Activated T-cell treated with anti-CD3 and anti-CD28 coated beads for 48 hours (primary cell): Measurements from ENCODE around the gene DPM1.
A peak's percentile ranks its signal among the peaks of the same experiment; 100 is the strongest.

Experiments used
- DNase-seq: peaks from one replicate; pipeline ENCODE4 v3.0.0-alpha.2; 2020; ENCODE audit warnings: low read depth

DPM1 gene

DNA sequence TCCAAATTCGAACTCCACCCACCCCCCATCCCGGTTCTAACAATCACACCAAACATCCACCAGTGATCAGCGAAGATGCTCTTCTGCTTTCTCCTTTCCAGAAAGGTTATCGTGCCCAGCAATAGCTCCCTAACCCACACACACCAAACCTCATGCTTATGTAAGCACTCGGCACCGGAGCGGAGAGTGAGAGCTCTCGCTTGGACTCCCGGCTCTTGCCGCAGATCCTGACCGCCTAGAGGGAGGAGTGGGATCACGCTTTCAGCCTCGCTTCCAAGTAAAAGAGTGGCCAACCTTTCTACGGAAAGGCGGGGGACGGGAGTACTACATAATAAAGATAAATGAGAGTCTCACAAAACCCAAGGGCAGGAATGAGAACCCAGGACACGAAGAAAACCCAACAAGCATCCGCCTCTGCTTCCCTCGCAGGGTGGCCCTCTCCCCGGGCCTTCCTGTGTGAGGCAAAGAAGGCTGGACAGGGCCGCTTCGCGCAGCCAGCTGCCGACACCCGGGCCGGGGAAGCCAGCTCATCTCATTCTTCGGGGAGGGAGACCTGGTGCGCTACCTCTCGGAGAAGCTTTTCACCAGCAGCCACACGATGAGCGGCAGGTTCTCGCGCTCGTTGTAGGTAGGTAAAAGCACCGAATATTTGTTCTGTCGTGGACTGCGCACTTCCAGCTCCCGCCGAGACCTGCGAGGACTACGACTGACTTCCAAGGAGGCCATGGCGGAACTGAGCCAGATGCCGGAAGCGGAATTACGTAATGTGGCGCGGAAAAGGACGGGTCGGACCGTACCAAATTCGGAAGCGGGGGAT is at the start of gene DPM1:
Gene DPM1, minus strand, starts transcription at position 735 of the 817 bp plus-strand sequence. Its CDS starts 9 bp downstream, at position 726.
- peak; percentile 77 for DNase-seq

- DNase-seq = no peak
Measured at GRCh38 chr20:51005214-51005613, 46.9 kb upstream of the DPM1 start.

DNA sequence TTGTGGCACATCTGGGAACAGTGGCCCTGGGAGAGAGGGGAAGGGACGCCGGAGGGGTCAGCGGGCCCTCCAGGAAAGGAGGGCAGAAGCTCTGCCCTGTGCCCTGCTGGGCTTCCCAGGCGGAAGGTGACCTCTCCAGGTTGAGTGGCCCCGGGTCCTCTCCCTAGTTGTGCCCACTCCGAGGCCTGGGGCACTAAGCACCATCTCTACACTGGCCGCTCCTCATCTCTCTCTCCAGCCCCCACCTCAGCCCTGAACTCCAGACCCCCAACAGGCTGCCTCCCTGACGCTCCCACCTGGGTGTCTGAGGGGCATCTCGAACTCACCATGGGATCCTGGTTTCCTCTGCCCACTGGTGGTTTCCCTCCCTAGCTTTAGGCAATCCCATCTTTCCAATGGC is 46.4 kb upstream of the DPM1 start:
- no peak for DNase-seq

- no peak for DNase-seq
Measured at GRCh38 chr20:51004305-51004727, 46.0 kb upstream of the DPM1 start.

DNA sequence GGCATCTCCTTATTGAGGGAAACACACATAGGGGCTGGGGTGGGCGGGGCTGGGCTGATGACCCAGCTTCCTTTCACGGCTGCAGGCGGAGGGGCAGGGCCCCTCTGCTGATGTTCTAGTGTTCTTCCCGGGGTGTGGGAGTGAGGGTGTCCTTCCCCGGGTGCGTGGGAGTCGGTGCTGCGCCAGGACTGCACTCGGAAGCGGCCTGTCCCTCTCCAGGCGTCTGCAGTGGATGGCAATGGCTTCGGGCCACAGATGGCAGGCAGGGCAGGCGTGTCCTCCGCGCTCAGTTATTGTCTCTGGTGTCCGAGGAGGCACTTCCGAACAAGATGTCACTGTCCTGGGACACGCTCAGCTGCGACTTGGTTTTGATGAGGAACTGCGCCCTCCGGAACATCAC is 45.4 kb upstream of the DPM1 start:
- no peak for DNase-seq

DNA sequence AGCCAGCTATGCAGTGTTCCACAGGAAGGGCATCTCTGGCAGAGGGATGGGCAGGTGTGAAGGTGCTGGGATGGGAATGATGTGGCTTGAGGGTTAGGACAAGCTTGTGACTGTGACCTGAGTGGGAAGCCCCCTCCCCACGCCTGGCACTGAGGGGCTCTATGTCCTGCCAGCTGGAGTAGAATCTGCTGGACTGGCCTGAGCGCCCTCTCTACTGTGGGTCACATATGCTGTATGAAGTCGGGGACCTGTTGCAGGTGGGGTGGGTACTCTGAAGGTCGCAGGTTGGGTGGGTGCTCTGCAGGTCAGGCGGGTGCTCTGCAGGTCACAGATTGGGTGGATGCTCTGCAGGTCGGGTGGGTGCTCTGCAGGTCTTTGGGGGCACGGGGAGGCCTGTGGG is 44.3 kb upstream of the DPM1 start:
- no peak for DNase-seq

- no peak for DNase-seq
Measured at GRCh38 chr20:51001430-51002265, 43.3 kb upstream of the DPM1 start.

- no peak for DNase-seq
Measured at GRCh38 chr20:50999355-50999754, 41.0 kb upstream of the DPM1 start.

GRCh38 chr20:50996901-50997865 is 38.9 kb upstream of the DPM1 start:
- DNase-seq = no peak

DNA sequence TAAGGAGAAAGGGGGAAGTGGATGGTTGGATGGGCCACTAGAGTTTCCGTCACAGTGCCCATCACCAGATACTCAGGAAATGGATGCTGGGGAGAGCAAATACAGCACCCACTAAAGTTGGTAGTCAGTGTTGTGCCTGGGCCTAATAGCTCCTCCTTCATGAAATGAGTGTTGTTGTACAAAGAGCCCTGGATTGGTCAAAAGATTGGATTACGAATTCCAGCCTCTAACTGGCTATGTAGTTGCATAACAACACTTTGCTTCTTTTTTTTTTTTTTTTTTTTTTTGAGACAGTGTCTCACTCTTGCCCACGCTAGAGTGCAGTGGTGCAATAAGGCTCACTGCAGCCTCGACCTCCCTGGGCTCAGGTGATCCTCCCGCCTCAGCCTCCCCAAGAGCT is 37.2 kb upstream of the DPM1 start:
- DNase-seq = no peak

- no peak for DNase-seq
Measured at GRCh38 chr20:50993876-50994275, 35.5 kb upstream of the DPM1 start.

DNA sequence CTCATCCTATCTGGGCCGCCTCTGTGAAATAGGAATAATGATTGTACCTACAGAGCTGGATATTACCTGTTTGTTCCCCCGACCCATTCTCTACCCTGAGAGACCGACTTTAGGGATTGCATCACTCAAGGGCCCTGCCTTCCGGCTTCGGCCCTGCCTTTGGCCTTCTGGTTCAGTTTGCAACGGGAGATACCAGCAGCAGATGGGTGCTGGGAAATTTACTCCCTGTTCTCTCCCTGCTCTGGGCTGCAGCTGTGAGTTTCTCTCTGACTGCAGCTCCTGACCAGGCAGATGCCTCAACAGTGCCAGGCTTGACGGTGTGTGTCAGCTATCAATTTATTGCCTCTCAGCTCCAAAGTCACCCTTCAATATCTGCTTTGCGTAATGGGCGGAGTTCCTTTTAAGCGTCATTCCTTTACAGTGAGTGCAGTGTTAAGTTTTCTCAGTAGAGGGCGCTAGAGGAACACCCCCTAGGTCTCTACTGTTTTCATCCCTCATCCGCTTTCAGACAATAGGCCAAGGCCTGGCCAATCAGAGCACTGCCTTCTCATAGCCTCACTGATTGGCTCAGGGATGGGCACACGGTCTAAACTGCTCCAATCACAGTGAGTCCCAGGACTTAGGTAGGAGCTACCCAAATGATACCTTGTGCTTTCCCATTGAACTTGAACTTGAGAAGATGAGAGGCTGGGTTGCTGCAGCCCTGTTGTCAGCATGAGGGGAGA is 34.6 kb upstream of the DPM1 start:
- peak; percentile 52 for DNase-seq

DNA sequence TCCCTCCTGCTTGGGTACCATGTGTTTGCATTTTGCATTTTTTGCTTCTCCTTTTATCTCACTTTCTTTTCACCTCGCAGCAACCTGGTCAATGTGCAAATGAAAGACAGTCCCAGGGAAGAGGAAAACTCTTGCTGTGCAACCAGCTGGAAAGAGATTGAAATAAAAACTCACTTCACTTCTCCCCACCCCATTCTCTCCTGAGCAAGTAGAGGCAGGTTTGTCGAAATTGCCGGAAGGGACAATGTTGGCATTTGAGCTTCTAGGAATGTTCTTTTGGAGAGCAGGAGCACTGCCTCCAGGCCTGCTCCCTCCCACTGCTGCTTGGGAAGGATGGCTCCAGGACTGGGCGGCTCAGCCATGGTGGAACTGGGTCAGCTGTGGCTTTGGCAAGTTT is 34.0 kb upstream of the DPM1 start:
- DNase-seq = no peak

- DNase-seq = no peak
Measured at GRCh38 chr20:50991076-50991475, 32.7 kb upstream of the DPM1 start.

GRCh38 chr20:50987493-50988210 is 29.3 kb upstream of the DPM1 start:
- peak; percentile 33 for DNase-seq

DNA sequence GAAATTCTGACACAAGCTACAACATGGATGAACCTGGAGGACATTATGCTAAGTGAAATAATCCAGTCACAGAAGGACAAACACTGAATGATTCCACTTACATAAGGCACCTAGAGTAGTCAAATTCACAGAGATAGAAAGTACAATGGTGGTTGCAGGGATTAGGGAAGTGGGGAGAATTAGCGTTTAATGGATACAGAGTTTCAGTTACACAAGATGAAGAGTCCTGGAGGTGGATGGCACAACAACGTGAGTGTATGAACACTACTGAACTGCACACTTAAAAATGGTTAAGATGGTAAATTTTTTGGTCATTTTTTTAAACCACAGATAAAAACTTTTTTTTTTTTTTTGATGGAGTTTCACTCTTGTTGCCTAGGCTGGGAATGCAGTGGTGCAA is 25.0 kb upstream of the DPM1 start:
- DNase-seq = no peak

DNA sequence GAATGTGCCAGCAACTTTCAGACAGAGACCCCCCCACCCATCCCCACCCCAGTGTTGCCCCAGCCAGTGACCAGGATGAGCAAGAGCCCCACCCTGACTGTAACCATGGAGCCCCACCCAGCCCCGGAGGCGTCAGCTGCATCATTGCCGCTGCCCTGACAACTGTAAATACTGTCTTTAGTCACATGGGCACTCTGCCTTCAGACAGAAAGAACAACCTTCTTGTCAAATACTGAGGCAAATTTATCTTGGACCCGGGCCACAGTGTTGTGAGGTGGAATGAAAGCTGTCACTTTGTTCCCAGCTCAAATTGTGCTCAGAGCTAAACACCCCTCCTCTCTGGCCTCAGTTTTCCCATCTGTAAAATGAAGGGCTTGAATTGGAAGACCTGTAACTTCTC is 24.0 kb upstream of the DPM1 start:
- no peak for DNase-seq

DNA sequence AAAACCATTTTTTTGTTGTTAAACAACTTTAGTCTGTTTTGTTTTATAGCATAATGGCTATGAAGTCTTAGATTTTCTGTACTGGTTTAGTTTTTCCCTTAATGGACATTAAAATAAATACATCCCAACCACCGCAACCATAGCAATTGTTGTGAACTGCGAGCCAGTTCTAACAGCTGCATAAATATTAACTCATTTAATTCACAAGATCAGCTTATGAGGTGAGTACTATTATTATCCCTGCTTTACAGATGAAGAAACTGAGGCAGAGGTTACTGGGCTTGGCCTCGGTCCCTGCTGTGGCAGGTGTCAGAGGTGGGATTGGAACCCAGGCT is 23.3 kb upstream of the DPM1 start:
- no peak for DNase-seq

DNA sequence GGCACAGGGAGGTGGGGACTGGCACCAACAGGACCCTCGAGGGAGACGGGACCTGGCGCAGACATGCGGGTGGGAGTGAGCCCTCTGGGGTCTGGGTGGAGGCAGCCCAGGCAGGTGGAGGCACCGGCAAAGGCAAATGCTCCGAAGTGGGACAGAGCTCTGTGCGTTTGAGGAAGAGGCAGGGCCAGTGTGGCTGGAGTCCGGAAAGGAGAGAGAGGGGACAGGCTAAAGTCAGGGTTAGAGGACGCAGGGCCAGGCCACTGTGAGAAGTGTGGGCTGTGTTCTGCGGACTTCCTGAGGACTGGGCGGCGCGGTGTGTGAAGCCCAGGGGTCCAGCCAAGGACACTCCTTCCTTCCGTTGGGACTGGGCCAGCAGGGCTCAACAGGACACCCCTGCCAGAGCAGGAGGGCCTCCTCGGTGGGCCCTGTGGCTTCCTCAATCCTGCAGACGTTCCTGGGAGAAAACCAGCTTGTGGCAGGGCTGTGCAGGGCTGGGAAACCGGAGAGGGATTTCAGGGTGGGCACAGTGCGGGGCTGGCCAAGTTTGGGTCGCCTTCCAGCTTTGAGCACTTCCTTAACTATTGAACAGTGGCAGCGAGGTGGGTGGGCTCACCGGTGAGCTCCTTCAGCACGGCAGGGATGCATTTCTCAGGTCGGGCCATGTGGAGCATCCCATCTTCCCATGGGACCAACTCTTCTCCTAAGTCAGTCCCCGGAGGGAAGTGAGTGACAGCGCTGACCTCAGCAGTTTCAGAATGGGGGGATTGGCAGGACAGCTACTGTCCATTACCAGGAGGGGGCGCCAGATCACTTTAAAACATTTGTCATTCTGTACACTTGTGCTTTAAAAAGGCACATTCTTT is 22.8 kb upstream of the DPM1 start:
- DNase-seq = peak; percentile 56
